ENCODE data around the gene SET. TPM values are rescaled to one million over a fixed set of nuclear protein-coding genes. Genes with fewer than 3 reads are reported as not detected.
A peak's percentile ranks its signal among the peaks of the same experiment; 100 is the strongest.

Gene SET
- total RNA-seq, 1 donor from 2014 or later: 563 TPM

GRCh38 chr9:128729766-128730517 lies 40.9 kb downstream of the SET start:
- Mint-ChIP-seq H3K9me3 (ENCODE audit: low read depth) (no peaks in the 10 kb centered on the region), H3K27me3 (no peaks in the 10 kb centered on the region), H3K36me3 (ENCODE audit: insufficient read depth) (peaks cover 2% of the 10 kb centered on the region), H3K4me1 (ENCODE audit: low read depth) (no peaks in the 10 kb centered on the region), H3K4me3 (ENCODE audit: low read depth) (no peak overlapping the region), H3K27ac (no peak overlapping the region)
- DNase-seq (ENCODE audit: low spot score, unreplicated experiment): no peak
- no peak for TF ChIP-seq CTCF (IDR thresholded peaks at IDR 0.05; ENCODE audit: unreplicated experiment)

GRCh38 chr9:128731093-128731492 lies 42.1 kb downstream of the SET start:
- Mint-ChIP-seq H3K36me3 (ENCODE audit: insufficient read depth) (peaks cover 5% of the 10 kb centered on the region), H3K9me3 (ENCODE audit: low read depth) (no peaks in the 10 kb centered on the region), H3K4me1 (ENCODE audit: low read depth) (no peaks in the 10 kb centered on the region), H3K4me3 (ENCODE audit: low read depth) (no peak overlapping the region), H3K27me3 (no peaks in the 10 kb centered on the region), H3K27ac (no peak overlapping the region)
- no peak for TF ChIP-seq CTCF (IDR thresholded peaks at IDR 0.05; ENCODE audit: unreplicated experiment)
- no peak for DNase-seq (ENCODE audit: low spot score, unreplicated experiment)

- H3K9me3 Mint-ChIP-seq (ENCODE audit: low read depth): no peaks in the 10 kb centered on the region
- no peak overlapping the region for H3K4me3 Mint-ChIP-seq (ENCODE audit: low read depth)
- no peak for DNase-seq (ENCODE audit: low spot score, unreplicated experiment)
- H3K27ac Mint-ChIP-seq: no peak overlapping the region
- no peak for TF ChIP-seq CTCF (IDR thresholded peaks at IDR 0.05; ENCODE audit: unreplicated experiment)
- H3K4me1 Mint-ChIP-seq (ENCODE audit: low read depth): no peaks in the 10 kb centered on the region
- H3K27me3 Mint-ChIP-seq: no peaks in the 10 kb centered on the region
- peaks cover 5% of the 10 kb centered on the region for H3K36me3 Mint-ChIP-seq (ENCODE audit: insufficient read depth)
Measured at GRCh38 chr9:128731691-128732090, 42.7 kb downstream of the SET start.

GRCh38 chr9:128732576-128732975 lies 43.6 kb downstream of the SET start:
- Mint-ChIP-seq H3K27ac (no peak overlapping the region), H3K36me3 (ENCODE audit: insufficient read depth) (peaks cover 8% of the 10 kb centered on the region), H3K4me3 (ENCODE audit: low read depth) (no peak overlapping the region), H3K9me3 (ENCODE audit: low read depth) (no peaks in the 10 kb centered on the region), H3K4me1 (ENCODE audit: low read depth) (no peaks in the 10 kb centered on the region), H3K27me3 (no peaks in the 10 kb centered on the region)
- no peak for TF ChIP-seq CTCF (IDR thresholded peaks at IDR 0.05; ENCODE audit: unreplicated experiment)
- DNase-seq (ENCODE audit: low spot score, unreplicated experiment): no peak

- no peaks in the 10 kb centered on the region for H3K27me3 Mint-ChIP-seq
- TF ChIP-seq CTCF (IDR thresholded peaks at IDR 0.05; ENCODE audit: unreplicated experiment): peak; percentile 83
- no peak overlapping the region for H3K4me3 Mint-ChIP-seq (ENCODE audit: low read depth)
- DNase-seq (ENCODE audit: low spot score, unreplicated experiment): peak; percentile 63
- peak overlapping the region; percentile 92 for H3K27ac Mint-ChIP-seq
- H3K9me3 Mint-ChIP-seq (ENCODE audit: low read depth): no peaks in the 10 kb centered on the region
- no peaks in the 10 kb centered on the region for H3K4me1 Mint-ChIP-seq (ENCODE audit: low read depth)
- peaks cover 8% of the 10 kb centered on the region for H3K36me3 Mint-ChIP-seq (ENCODE audit: insufficient read depth)
Measured at GRCh38 chr9:128733256-128733655, 44.2 kb downstream of the SET start.
